Measurements from ENCODE around the gene GNAI2.

DNA sequence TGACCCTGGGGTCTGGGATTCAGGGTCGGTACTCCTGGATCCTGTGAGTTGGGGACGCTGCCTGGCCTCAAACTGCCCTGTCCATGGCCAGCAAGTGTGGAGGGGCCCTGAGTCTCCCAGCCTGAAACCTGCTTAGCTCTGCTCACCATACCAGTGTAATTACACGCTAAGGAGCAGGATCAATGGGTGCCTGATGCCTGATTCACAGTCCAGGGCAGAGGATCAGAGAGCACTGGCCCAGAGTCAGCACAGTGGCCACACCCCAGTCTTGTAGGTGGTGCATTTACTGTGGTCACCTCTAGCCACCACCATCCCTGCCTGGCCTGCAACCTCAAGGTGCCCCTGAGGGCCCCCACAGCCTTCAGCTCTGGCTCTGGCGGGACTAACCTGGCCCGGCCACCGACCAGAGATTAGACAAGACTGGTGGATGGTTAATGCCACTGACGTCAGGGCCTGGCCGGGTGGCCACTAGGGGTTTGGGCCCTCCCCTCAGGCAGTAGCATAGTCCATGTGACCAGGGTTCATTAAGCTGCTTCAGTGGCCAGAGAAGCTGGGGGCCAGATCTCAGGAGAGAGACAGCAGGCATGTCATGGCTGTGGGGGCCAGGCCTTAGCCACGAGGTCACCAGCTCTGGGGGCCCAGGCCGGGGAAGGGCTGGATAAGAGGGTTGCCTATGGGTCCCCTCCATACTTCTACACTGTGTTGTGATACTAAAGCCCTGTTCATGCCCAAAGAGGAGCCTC is 34.3 kb upstream of the GNAI2 start:
- TF ChIP-seq, protein P1, sequence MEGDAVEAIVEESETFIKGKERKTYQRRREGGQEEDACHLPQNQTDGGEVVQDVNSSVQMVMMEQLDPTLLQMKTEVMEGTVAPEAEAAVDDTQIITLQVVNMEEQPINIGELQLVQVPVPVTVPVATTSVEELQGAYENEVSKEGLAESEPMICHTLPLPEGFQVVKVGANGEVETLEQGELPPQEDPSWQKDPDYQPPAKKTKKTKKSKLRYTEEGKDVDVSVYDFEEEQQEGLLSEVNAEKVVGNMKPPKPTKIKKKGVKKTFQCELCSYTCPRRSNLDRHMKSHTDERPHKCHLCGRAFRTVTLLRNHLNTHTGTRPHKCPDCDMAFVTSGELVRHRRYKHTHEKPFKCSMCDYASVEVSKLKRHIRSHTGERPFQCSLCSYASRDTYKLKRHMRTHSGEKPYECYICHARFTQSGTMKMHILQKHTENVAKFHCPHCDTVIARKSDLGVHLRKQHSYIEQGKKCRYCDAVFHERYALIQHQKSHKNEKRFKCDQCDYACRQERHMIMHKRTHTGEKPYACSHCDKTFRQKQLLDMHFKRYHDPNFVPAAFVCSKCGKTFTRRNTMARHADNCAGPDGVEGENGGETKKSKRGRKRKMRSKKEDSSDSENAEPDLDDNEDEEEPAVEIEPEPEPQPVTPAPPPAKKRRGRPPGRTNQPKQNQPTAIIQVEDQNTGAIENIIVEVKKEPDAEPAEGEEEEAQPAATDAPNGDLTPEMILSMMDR (IDR thresholded peaks at IDR 0.05): no peak
- TF ChIP-seq POLR2A (IDR thresholded peaks at IDR 0.05): no peak
